ENCODE data around the gene LBH.

LBH gene

DNA sequence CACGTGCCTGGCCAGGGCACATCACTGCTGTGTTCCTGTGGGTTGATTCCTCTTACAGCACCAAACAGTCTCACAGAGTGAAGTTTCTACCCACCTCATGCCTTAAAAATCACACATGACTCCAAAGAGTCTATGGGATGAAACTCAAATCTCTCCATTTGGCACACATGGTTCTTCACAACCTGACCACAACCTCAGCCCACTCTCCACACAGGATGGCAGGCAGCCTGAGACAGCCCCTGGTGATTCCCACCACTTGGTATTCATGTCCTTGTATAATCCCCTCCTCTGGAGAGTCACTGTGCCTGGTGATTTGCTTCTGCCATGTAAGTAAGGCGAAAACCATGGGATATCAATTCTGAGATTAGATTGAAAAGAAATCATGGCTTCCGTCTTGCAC lies 46.2 kb downstream of the LBH start:
- no peak for DNase-seq

DNA sequence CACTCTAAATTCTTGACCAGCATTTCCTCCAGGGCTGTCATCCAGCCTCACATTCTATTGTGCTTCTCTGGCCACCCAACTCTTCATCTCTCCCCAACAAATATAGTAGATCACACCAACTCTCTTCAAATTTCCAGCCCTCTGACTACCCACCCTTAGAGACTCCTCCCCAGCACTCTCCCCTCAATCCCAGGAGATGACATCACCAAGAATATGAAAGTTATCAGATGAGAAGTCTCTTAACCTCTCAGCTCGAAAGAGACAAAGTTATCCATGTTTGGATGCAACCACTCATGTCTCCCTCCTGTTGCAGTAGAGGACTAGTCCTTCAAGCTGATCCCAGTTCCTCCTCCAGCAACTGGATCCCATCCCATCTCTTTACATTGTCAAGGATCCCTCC lies 47.1 kb downstream of the LBH start:
- DNase-seq: no peak

DNA sequence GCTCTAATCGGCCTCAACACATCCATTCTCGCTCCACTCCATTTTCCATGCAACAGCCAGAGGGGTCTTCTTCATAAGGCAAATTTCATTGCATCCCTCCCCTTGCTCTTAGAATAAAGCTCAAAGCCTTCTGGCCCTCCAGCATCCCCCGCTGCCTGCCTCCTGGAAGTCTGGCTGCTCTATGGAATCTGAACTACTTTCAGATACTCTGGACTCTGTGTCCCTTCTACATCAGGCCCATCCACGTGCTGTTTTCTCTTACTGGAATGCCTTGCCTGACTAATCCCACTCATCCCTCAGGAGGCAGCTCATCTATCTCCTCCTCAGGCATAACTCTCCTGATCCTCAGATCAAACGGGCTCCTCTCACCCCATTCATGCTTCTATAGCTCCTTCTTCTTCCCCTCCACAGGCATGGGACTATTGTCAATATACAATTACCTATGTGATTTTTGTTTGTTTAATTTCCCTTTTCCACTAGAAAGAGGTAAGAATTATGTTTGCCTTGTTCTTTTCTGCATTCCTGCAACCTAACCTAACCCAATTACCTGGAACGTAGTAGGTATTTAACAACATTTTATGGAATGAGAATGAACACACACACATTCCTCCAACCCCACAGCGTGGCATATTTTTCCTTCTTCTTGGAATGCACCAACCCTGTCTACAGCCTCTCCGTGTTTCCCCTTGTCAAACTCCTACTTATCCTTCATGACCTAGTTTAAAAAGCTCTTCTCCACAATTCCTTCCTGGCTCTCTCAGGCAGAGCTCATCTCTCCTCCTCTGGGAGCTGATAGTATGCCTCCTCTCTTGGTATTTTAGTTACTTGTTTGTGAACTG lies 49.5 kb downstream of the LBH start:
- no peak for DNase-seq

DNA sequence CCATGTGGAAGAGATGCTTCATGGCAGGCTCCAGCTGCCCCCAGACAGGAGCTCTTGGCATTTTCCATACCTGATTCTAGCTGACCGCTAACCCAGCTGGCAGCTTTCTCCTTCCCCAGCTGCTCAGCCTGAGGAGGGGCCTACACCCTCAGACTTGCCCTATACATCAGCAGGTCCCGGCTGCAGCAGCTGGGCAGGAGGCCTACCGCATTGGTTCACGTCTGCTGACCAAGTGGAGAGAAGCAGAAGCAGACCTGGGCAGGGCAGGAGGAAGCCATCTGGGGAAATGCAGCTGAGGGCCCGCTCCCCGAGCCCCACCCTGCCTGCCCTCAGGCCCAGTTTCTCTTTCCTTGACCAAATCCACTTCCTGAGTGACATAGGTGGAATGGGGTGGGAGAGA lies 50.7 kb downstream of the LBH start:
- no peak for DNase-seq

DNA sequence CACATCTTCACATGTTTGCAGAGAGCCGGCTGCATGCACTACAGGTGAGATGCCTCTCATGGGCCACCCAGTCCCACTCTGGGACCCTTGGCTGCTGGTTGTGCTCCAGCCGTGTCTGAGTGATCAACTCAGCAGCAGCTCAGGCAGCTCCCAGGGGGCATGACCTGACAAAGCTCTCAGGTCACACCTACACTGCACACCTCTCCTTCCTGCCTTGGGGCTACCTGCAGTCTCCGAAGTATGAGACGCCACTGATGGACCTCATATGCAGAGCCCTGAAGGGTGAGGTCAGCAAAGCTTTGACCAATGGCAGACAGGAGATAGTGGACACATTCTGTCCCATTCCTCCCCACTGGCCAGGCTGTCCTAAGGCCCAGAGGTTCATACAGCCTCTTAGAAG lies 51.4 kb downstream of the LBH start:
- DNase-seq: no peak

DNA sequence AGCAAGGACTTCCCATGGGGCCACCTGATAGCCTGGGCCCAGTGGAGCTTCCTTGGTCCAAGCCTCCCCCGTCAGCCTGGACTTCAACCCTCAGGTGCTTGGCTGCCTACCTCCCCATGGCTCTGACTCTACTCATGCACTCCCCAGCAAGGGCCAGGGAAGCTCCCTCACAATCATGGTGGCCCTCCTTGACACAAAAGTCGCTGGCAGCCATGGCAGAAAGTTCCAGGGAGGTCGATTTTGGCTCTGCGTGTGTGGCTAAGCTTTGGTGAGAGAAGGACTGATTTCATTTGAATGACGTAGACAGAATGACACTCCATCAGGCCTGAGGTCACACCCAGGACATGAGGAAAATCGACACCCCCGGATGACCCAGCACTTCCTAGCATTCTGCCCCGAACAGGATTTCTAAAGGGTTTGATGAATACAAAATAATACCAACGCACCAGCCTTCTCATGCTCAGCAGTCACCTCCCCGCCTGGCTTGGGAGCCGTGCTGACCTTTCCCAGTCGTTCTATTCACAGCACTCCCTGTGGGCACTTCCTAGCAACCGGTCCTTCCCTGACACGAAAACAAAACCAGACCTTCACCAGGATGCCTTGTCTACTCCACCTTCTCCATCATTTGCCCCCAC lies 52.7 kb downstream of the LBH start:
- DNase-seq: no peak

DNA sequence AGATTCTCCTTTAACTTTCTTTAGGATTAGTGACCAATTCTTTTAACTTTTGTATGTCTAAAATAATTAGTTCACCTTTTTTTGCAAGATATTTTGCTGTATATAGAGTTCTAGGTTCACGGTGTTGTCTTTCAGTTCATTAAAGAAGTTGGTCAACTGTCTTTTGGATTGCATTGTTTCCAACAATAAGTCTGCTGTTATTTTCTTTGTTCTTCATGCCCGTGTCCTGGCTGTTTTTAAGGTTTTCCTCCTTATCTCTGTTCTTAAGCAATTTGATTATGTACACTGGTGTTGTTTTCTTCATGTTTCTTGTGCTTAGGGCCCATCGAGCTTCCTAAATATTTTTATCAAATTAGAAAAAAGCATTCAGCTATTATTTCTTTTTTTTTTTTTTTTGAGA lies 54.4 kb downstream of the LBH start:
- no peak for DNase-seq

DNA sequence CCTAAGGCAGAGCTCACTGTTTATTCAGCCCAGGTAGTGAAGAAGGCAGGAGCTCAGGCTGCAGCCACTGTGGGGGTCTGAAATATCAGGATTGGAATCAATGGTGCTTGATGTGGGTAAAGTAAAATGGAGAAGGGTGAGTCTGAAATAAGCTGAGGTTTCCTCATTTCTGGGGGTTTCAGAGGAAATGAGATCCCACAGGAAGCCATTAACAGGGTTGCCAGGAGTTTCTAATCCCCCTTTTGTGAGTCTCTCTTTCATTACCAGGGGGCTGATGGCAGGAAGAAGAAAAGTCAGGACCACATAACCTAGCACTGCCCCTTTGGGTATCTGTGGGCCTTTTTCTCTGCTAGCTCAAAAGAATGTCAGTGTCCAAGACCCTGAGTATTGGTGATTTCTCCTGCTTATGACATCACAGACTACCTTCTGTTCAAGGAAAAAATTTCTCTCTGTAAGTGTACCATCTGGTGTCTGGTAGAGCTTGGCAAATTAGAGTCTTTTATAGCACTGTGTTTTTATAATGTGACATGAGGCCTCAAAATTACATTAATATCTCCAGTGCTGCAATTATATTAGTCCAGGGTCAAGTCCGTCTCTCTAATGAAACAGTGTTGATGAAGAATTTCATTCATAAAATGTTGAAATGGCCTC lies 56.0 kb downstream of the LBH start:
- DNase-seq: no peak

DNA sequence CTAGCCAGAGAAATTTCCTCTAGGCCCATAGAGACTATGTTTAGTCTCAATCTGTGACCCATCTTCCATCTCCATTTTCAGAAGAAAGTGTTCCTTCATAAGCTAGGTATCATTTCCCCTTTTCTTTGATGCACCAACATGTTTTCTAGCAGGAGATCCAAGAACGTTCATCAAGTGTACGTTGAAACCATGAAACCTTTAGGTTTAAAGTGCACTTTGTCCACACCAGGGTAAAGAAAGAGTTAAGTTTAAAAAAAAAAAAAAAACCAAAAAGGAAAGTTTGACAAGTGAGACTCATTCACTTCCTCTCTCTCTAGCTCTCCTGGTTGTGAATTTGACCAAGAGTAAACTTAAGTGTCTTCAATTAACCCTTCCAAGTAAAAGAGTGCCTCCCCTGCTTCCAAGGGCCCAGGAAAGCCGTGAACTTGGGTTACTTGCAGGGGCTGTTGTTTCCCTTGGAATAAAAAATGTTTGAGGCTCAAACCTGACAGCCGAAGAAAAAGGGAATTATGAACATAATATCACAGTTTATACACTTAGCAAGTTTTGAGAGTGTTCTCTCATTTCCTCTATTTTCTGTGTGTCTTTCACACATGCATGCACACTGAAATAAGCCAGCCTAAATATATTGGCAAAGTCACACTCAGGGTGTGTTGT lies 56.7 kb downstream of the LBH start:
- DNase-seq: no peak

DNA sequence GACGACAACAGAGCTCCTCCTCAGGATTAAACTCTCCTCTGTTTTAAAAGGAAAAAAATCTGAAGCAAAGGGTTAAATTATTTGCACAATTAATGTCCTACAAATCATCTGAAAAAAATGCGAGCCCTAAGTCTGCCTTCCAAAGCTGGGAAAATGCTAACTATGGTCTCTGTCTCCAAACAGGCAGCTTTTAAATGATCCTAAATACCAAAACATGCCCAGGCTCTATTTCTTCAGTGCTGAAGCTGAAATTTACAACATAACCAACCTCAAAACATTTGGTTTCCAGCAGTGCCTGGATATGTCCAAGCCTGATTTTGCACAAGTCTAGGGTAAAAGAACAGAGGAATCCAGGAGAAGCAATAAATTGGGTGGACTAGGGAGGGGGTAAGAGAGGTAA lies 57.2 kb downstream of the LBH start:
- DNase-seq: no peak

DNA sequence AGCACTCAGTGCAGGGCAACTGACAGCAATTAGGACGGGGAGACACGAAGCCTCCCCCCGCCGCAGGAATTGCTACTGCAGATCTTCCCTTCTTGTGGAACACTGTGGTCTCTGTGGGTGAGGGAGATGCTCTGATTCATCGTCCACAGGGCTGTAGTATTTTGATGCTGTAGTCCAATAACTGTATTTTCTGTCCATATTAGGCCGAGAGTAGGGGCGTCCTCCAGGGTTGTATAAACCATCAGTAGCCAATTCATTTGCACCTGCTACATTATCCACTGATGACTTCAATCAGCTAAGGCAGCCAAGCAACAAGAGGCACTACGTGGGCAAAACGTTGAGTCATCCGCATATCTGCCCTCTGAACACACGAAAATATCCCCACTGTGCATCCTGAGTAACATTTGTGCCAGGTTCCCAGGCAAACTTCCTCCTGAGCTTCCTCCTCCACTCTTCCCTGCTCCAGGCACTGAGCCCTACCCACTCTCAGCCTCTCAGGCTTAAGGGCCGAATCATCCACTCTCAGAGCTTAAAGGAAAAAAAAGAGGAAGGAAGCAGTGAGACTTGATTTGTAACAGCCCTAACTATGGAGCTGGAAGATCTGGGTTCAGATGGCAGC lies 62.1 kb downstream of the LBH start:
- DNase-seq: peak; percentile 70

DNA sequence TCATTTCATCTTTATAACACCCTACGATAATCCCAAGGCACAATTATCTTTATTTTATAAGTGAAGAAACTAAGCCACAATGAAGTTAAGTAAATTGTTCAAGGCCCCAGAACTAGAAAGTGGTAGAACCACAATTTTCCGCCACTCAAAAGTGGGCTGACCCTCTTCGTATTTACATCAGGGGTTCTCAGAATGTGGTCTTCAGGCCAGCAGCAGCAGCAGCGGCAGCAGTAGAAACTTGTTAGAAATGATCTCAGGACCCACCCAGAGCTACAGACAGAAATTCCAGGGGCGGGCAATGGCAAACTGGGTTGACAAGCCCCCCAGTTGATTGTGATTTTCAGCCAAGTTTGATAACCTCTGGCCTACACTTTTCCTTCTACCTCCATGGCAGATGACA lies 62.8 kb downstream of the LBH start:
- no peak for DNase-seq

DNA sequence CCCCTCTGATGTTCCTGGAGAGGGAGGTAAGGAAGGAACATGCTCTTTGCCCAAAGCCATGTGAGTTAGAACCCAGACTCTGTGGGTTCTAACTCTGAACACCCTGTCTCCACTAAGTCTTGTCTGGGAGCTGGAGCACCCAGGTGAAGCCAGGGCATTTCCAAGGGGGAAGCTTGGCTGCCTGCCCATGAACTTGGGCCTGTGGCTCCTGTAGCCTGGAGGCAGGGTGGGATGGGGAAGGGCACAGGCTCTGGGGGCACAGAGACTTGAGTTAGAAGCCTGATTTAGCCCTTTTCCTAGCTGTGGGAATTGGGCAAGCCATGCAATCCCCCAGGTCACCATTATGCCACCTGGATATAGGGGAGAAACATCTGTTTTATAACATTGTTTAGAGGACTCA lies 65.2 kb downstream of the LBH start:
- DNase-seq: no peak

DNA sequence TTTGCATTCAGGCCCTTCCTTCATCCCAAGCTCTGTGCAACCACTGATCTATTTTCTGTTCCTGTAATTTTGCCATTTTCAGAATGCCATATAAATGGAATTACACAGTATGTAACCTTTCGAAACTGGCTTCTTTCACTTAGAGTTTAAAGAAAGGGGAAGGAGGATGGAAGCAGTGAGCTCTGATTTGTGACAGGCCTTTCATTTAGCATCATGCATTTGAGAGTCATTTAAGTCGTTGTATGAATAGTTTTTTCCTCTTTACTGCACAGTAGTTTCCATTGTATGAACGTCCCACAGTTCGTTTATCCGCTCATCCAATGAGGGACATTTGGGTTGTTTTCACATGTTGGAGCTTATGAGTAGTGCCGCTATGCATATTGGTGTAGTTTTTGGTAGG lies 67.0 kb downstream of the LBH start:
- DNase-seq: no peak

DNA sequence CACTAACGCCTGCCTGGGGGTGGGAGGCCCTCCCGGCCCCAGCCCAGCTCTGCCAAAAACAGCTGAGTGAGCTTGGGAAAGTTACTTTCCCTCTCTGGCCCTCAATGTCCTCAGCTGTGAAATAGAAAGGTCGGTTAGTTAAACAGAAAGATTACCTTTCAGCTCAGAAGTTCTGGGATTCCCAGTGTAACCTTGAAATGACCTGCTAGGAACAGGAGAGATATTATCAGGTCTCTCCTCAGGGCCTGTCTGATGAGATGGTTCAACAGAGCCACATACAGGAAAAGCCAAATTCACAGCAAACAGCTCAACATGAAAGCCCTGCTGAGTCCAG lies 68.8 kb downstream of the LBH start:
- DNase-seq: no peak

DNA sequence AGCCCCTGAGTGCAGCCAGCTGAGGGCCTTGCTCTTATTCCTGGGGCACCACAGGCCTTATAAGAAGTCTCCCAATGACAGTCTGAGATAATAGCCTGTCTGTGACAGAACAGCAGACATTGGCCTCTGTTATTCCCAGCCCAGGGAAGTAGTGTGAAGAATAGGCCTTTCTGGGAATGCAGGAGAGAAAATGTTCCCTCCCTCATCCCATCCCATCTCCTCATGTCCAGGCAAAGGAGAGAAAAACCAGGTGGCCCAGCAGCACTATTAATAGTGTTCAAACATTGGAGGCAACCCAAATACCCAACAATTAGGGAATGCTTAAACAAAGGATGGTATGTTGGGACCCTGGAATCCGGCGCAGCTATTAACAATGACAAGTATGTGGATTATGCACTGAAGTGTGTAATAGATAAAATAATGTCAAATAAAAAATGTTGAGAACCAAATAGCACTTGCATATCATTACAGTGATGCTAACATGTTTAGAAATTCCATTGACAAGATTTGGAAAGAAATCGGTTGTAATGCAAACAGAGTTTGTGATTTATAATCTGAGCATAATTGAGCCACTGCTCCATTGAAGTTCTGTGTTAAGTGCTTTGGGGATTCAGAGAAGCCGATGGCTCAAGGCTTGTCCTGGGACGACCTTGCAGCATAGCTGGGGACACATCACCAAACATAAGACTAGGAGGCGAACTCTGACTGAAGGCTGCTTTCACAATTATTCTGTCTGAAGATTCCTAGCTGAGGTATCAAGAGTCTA lies 69.3 kb downstream of the LBH start:
- no peak for DNase-seq

DNA sequence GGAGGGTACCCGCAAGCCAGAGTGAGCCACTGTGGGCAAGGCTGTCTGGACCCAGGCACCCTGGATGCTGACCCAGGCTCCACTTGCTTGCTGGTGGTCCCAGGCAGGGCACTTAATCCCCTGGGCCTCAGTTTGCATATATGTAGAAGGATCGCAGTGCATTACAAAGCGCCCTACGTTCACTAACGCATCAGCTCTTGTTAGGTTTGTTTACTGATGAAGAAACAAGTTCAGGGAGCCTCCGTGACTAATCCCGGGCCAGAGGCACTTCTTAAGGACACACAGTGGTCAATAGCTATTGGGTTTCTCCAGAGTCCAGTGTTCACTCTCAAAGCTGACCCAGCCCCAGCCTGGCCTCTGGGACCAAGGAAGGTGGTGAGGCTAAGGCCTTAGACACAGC lies 70.2 kb downstream of the LBH start:
- no peak for DNase-seq

DNA sequence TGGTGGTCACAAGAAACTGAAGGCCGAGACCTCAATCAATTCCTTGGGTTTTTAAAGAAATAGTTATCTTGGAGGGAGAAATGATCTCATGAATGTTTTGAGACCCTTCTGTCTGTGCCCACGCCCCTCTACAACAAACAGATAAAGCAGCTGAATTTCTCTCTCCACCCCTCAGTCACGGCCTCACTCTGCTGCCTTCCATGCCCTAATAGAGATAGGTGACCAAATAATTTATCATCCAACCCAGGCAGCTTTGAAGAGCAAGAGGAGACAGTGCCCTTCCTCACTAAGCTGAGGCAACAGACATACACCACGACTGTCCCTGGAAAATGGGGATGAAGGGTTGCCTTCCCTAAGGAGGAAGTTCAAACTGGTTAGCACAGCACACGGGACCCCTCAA lies 71.2 kb downstream of the LBH start:
- DNase-seq: no peak

DNA sequence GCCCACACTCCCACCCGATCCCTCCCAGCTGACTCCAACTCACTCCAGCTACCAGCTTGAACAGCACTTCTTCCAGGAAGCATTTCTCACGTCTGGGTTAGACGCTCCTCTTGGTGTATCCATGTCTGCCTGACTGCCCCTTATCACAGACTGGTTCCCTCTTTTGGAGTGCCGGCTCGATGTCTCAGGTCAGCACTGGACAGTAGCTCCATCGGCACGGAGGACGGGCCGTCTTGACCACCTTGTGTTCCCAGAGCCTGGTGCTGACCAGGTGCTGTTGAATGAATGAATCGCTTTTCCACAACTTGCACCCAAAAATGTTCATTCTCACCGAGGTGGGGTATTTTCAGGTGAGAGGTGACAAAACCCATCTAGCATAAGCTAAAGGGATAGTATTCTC lies 71.8 kb downstream of the LBH start:
- no peak for DNase-seq

DNA sequence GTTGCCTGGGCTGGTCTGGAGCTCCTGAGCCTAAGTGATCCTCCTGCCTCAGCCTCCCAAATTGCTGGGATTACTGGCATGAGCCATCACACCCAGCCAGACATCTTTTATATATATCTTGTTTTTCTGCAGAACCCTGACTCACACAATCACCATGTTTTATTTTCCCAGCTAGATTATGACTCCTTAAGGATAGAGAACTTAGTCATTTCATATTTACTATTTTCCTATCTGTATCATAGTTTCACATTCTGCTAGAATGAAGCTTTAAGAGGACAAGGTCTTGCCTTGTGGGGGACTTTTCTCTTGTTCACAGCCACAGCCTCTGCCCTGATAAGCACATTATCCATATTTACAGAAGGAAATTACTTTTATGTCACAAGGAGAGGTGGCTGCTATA lies 73.9 kb downstream of the LBH start:
- no peak for DNase-seq

DNA sequence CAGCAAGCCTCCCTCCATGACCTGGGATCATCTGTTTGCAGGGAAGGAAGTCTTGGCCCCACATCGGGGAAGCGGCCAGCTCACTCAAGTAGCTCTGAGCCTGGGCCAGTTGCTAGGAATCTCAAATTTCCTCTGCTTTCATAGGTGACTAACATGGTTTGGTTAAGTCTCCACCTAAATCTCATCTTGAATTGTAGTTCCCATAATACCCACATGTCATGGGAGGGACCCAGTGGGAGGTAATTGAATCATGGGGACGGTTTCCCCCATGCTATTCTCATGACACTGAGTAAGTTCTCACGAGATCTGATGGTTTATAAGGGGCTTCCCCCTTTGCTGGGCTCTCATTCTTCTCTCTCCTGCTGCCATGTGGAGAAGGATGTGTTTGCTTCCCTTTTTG lies 75.2 kb downstream of the LBH start:
- no peak for DNase-seq

DNA sequence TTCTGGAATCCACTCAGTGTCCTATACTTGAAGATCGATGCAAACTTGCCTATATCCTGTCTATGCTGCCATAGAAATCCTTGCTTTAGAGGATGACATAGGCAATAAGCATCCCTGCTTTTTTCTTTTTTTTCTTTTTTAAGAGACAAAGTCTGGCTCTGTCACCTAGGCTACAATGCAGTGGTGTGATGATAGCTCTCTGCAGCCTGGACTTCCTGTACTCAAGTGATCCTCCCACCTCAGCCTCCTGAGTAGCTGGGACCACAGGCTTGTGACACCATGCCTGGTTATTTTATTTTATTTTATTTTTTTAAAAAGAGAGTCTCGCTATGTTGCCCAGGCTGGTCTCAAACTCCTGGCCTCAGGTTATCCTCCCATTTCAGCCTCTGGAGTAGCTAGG lies 76.9 kb downstream of the LBH start:
- no peak for DNase-seq
